ENCODE results near the gene B3GALT6. TPM values are rescaled to one million over a fixed set of nuclear protein-coding genes. Genes with fewer than 3 reads are reported as not detected.

Gene B3GALT6
- total RNA-seq, 1 donor from 2014 or later: 43.2 TPM

- Mint-ChIP-seq H3K9me3 (ENCODE audit: unreplicated experiment) (no peaks in the 10 kb centered on the region), H3K4me3 (ENCODE audit: unreplicated experiment) (no peak within 1 kb of the TSS), H3K27me3 (ENCODE audit: unreplicated experiment) (peaks cover 5% of the 10 kb centered on the region), H3K27ac (ENCODE audit: unreplicated experiment) (no peak within 1 kb of the TSS), H3K36me3 (ENCODE audit: low read depth, unreplicated experiment) (no peaks in the 10 kb centered on the region), H3K4me1 (ENCODE audit: unreplicated experiment) (no peaks in the 10 kb centered on the region)
- no peak for DNase-seq (ENCODE audit: low spot score)
- no peak for TF ChIP-seq CTCF (IDR thresholded peaks at IDR 0.05; ENCODE audit: unreplicated experiment)
Observed at GRCh38 chr1:1206376-1206965, 25.6 kb upstream of the B3GALT6 start, which contains the start of gene TNFRSF18. Gene TNFRSF18, minus strand, starts transcription at chr1:1206592. Its CDS starts 21 bp downstream, at chr1:1206571.

- no peak for TF ChIP-seq CTCF (IDR thresholded peaks at IDR 0.05; ENCODE audit: unreplicated experiment)
- no peak overlapping the region for H3K27ac Mint-ChIP-seq (ENCODE audit: unreplicated experiment)
- H3K4me3 Mint-ChIP-seq (ENCODE audit: unreplicated experiment): no peak overlapping the region
- no peaks in the 10 kb centered on the region for H3K4me1 Mint-ChIP-seq (ENCODE audit: unreplicated experiment)
- DNase-seq (ENCODE audit: low spot score): peak; percentile 13
- H3K27me3 Mint-ChIP-seq (ENCODE audit: unreplicated experiment): peaks cover 6% of the 10 kb centered on the region
- no peaks in the 10 kb centered on the region for H3K36me3 Mint-ChIP-seq (ENCODE audit: low read depth, unreplicated experiment)
- no peaks in the 10 kb centered on the region for H3K9me3 Mint-ChIP-seq (ENCODE audit: unreplicated experiment)
Observed at GRCh38 chr1:1206966-1207531, 25.0 kb upstream of the B3GALT6 start.

- Mint-ChIP-seq H3K9me3 (ENCODE audit: unreplicated experiment) (no peaks in the 10 kb centered on the region), H3K4me1 (ENCODE audit: unreplicated experiment) (no peaks in the 10 kb centered on the region), H3K36me3 (ENCODE audit: low read depth, unreplicated experiment) (no peaks in the 10 kb centered on the region), H3K27me3 (ENCODE audit: unreplicated experiment) (peaks cover 6% of the 10 kb centered on the region), H3K27ac (ENCODE audit: unreplicated experiment) (no peak overlapping the region), H3K4me3 (ENCODE audit: unreplicated experiment) (no peak overlapping the region)
- no peak for DNase-seq (ENCODE audit: low spot score)
- TF ChIP-seq CTCF (IDR thresholded peaks at IDR 0.05; ENCODE audit: unreplicated experiment): no peak
Observed at GRCh38 chr1:1207571-1207892, 24.5 kb upstream of the B3GALT6 start.

GRCh38 chr1:1208713-1209433, 23.2 kb upstream of the B3GALT6 start:
- Mint-ChIP-seq H3K27me3 (ENCODE audit: unreplicated experiment) (peaks cover 6% of the 10 kb centered on the region), H3K27ac (ENCODE audit: unreplicated experiment) (no peak overlapping the region), H3K4me3 (ENCODE audit: unreplicated experiment) (no peak overlapping the region), H3K9me3 (ENCODE audit: unreplicated experiment) (no peaks in the 10 kb centered on the region), H3K36me3 (ENCODE audit: low read depth, unreplicated experiment) (no peaks in the 10 kb centered on the region), H3K4me1 (ENCODE audit: unreplicated experiment) (no peaks in the 10 kb centered on the region)
- TF ChIP-seq CTCF (IDR thresholded peaks at IDR 0.05; ENCODE audit: unreplicated experiment): no peak
- peak; percentile 2 for DNase-seq (ENCODE audit: low spot score)

Data from endothelial cell (in vitro differentiated cells).